HepG2 (cell line): ENCODE measurements around the gene GJD3. TPM values are rescaled to one million over a fixed set of nuclear protein-coding genes. Genes with fewer than 3 reads are reported as not detected.

Experiments used
- ATAC-seq: fragments of 200-7000 bp; cut with Tn5 transposase; 3 replicates; pipeline ENCODE4 v1.9.1; 2020; ENCODE audit warnings: mild to moderate bottlenecking, moderate library complexity
- BruUV-seq: library from RNA; stranded (reverse); fragments of 400-500 nt; replicated peaks from 2 replicates; lab custom pipeline; 2021; lab: Mats Ljungman, UMichigan
- CTCF ChIA-PET: fragments of 300-600 bp; formaldehyde crosslinking; extraction: SDS; loops from one replicate; lab custom pipeline; 2021; ENCODE audit warnings: low total read pairs, inconsistent platforms, low intra/inter-chr PET ratio; lab: Yijun Ruan, JAX
- POLR2A ChIA-PET: fragments of 350-600 bp; sonication (Branson Sonifier 250); formaldehyde crosslinking; loops from one replicate; lab custom pipeline; 2020; ENCODE audit warnings: antibody characterized with exemption, inconsistent platforms; lab: Yijun Ruan, JAX
- DNase-seq: peaks from one replicate; pipeline ENCODE4 v3.0.0-alpha.2; 2015; ENCODE audit warnings: low spot score
- FAIRE-seq: peaks from 3 replicates; lab custom pipeline; 2011; peaks lifted over from hg19 to GRCh38; lab: Jason Lieb, UNC
- H2AFZ ChIP-seq: one replicate; pipeline ENCODE4 v1.6.1; 2011; ENCODE audit warnings: low read length, inconsistent platforms
- H3K27ac ChIP-seq: fragments of 300-600 bp; 3 replicates; pipeline ENCODE4 v1.8.0; 2011; ENCODE audit warnings: mixed run types, mild to moderate bottlenecking, mixed read lengths, low read length, inconsistent platforms; ENCODE audit not compliant: insufficient read depth; ENCODE audit errors: extremely low read length
- H3K27me3 ChIP-seq, 2 experiments: fragments of 200-600 bp in 1 of 2; 2 replicates in 1 of 2; 3 replicates in 1 of 2; pipeline versions ENCODE4 v1.6.0 to v1.8.0; 2011; ENCODE audit warnings: low read length in 2 of 2, mild to moderate bottlenecking in 2 of 2, moderate library complexity in 2 of 2, inconsistent platforms in 1 of 2; ENCODE audit not compliant: insufficient read depth in 2 of 2, control insufficient read depth in 1 of 2
- H3K36me3 ChIP-seq, 2 experiments: fragments of 200-600 bp in 1 of 2; replicated peaks in 1 of 2; 2 replicates in 1 of 2; 3 replicates in 1 of 2; pipeline versions ENCODE4 v1.5.1 to v1.8.0; 2011; ENCODE audit warnings: low read length in 2 of 2, inconsistent platforms in 1 of 2; ENCODE audit not compliant: insufficient read depth in 2 of 2, control insufficient read depth in 1 of 2
- H3K4me1 ChIP-seq: 2 replicates; pipeline ENCODE4 v1.5.1; 2012; ENCODE audit warnings: low read length, inconsistent platforms; ENCODE audit not compliant: insufficient read depth
- H3K4me2 ChIP-seq: 2 replicates; pipeline ENCODE4 v1.6.0; 2011; ENCODE audit warnings: low read depth, low read length, inconsistent platforms
- H3K4me3 ChIP-seq, 3 experiments: fragments of 200-600 bp in 1 of 3; sonication (generic), shearing (Covaris generic) in 1 of 3; replicated peaks in 1 of 3; 2 replicates each; pipeline ENCODE4 v1.5.1; 2011 to 2016; ENCODE audit warnings: low read length in 3 of 3, inconsistent platforms in 2 of 3, low read depth in 2 of 3, mild to moderate bottlenecking in 2 of 3, control low read depth in 1 of 3, mixed read lengths in 1 of 3; ENCODE audit not compliant: insufficient read depth in 1 of 3
- H3K79me2 ChIP-seq: one replicate; pipeline ENCODE4 v1.6.1; 2011; ENCODE audit warnings: low read length, inconsistent platforms; ENCODE audit not compliant: insufficient read depth
- H3K9ac ChIP-seq: 2 replicates; pipeline ENCODE4 v1.6.0; 2011; ENCODE audit warnings: mild to moderate bottlenecking, low read depth, low read length, inconsistent platforms; ENCODE audit not compliant: insufficient read depth
- H3K9me3 ChIP-seq: 2 replicates; pipeline ENCODE4 v1.5.1; 2012; ENCODE audit warnings: mild to moderate bottlenecking, low read length
- H4K20me1 ChIP-seq: 2 replicates; pipeline ENCODE4 v1.6.0; 2011; ENCODE audit warnings: inconsistent platforms, mild to moderate bottlenecking, low read length, moderate library complexity; ENCODE audit not compliant: insufficient read depth
- CENPBD1 ChIP-seq: sonication (generic); formaldehyde crosslinking; IDR thresholded peaks from 2 replicates; pipeline ENCODE4 v1.8.0; 2022; ENCODE audit warnings: missing genetic modification reagents, low read depth, mild to moderate bottlenecking, borderline replicate concordance
- CENPT ChIP-seq: sonication (generic); formaldehyde crosslinking; IDR thresholded peaks from 2 replicates; pipeline ENCODE4 v1.8.0; 2022; ENCODE audit warnings: low read depth, mild to moderate bottlenecking, moderate library complexity, missing genetic modification reagents
- FOXM1 ChIP-seq: sonication (generic); formaldehyde crosslinking; IDR thresholded peaks from 2 replicates; pipeline ENCODE4 v1.5.0; 2020; ENCODE audit warnings: missing genetic modification reagents
- GTF3A ChIP-seq: sonication (generic); formaldehyde crosslinking; conservative IDR thresholded peaks from 2 replicates; pipeline ENCODE4 v1.4.0; 2020; ENCODE audit warnings: mild to moderate bottlenecking, missing genetic modification reagents
- HES4 ChIP-seq: sonication (generic); formaldehyde crosslinking; IDR thresholded peaks from 2 replicates; pipeline ENCODE4 v1.9.0; 2021; ENCODE audit warnings: mild to moderate bottlenecking, missing genetic modification reagents, borderline replicate concordance
- IRF2 ChIP-seq: IDR thresholded peaks from 2 replicates; pipeline ENCODE4 v1.6.1; 2018; ENCODE audit warnings: missing genetic modification reagents, missing compliant biosample characterization
- IRF9 ChIP-seq: sonication (generic); formaldehyde crosslinking; IDR thresholded peaks from 2 replicates; pipeline ENCODE4 v1.8.0; 2022; ENCODE audit warnings: missing genetic modification reagents, mild to moderate bottlenecking, borderline replicate concordance
- JUND ChIP-seq: sonication (generic); formaldehyde crosslinking; IDR thresholded peaks from 2 replicates; pipeline ENCODE4 v1.8.0; 2022; ENCODE audit warnings: mild to moderate bottlenecking, missing genetic modification reagents
- KLF13 ChIP-seq: sonication (generic); formaldehyde crosslinking; IDR thresholded peaks from 2 replicates; pipeline ENCODE4 v1.4.0; 2020; ENCODE audit warnings: mild to moderate bottlenecking, missing genetic modification reagents
- KLF15 ChIP-seq: sonication (generic); formaldehyde crosslinking; IDR thresholded peaks from 2 replicates; pipeline ENCODE4 v1.8.1; 2023; ENCODE audit warnings: borderline replicate concordance, mild to moderate bottlenecking, inconsistent platforms, missing genetic modification reagents, mixed read lengths
- SIX4 ChIP-seq: sonication (generic); formaldehyde crosslinking; IDR thresholded peaks from 2 replicates; pipeline ENCODE4 v1.4.0; 2020; ENCODE audit warnings: missing genetic modification reagents
- TCF12 ChIP-seq, 2 experiments: fragments of 450-650 bp in 1 of 2; sonication (generic) in 1 of 2; formaldehyde crosslinking in 1 of 2; IDR thresholded peaks; 2 replicates each; pipeline versions ENCODE4 v1.6.1 to v1.8.0; 2017 to 2022; ENCODE audit warnings: antibody characterized with exemption in 1 of 2, mild to moderate bottlenecking in 1 of 2, missing genetic modification reagents in 1 of 2, moderate library complexity in 1 of 2
- ZNF18 ChIP-seq: sonication (generic); formaldehyde crosslinking; IDR thresholded peaks from 2 replicates; pipeline ENCODE4 v1.8.0; 2022; ENCODE audit warnings: mild to moderate bottlenecking, missing genetic modification reagents; ENCODE audit not compliant: insufficient replicate concordance
- ZNF251 ChIP-seq: sonication (generic); formaldehyde crosslinking; IDR thresholded peaks from 2 replicates; pipeline ENCODE4 v1.9.0; 2021; ENCODE audit warnings: mild to moderate bottlenecking, missing genetic modification reagents
- ZNF576 ChIP-seq: sonication (generic); formaldehyde crosslinking; IDR thresholded peaks from 2 replicates; pipeline ENCODE4 v1.4.0; 2020; ENCODE audit warnings: mild to moderate bottlenecking, missing genetic modification reagents
- ZNF773 ChIP-seq: sonication (generic); formaldehyde crosslinking; IDR thresholded peaks from 2 replicates; pipeline ENCODE4 v1.4.0; 2020; ENCODE audit warnings: missing genetic modification reagents, borderline replicate concordance
- WGBS: methylation state at CpG from one replicate; pipeline ENCODE4 v1.1.6; 2017; ENCODE audit warnings: low lambda C conversion rate; 5-methylcytosine and 5-hydroxymethylcytosine counted together
- in situ Hi-C: cut with HindIII; loops from 2 replicates; pipeline ENCODE4 v1.10.0; 2017; ENCODE audit warnings: low pct_unique_long_range_greater_than_20kb; ENCODE audit not compliant: extremely low pct_ligation_motif_present
- intact Hi-C: fragments of 100-400 bp; cut with micrococcal nuclease; formaldehyde crosslinking; loops from one replicate; pipeline ENCODE4 v1.10.0; 2022; ENCODE audit not compliant: unreplicated experiment
- polyA plus RNA-seq, 8 experiments: library from polyadenylated mRNA; depleted of rRNA in 3 of 8; stranded (reverse) in 7 of 8; unstranded in 1 of 8; fragments of >200 nt; fragmentation: Illumina TruSeq in 4 of 8; extraction: Trizol in 4 of 8; gene quantifications; 2 replicates each; pipeline versions ENCODE4 v1.2.1 to v1.2.3, GENCODE V29; 2011 to 2016; ENCODE audit warnings: low read depth in 4 of 8, missing spikeins in 1 of 8, mixed read lengths in 1 of 8; ENCODE audit not compliant: insufficient read depth in 1 of 8
- total RNA-seq, 5 experiments: library from RNA; depleted of rRNA; stranded (reverse); fragments of >200 nt; fragmentation: Illumina TruSeq; extraction: Trizol; gene quantifications; 2 replicates each; pipeline ENCODE4 v1.2.3, GENCODE V29; 2016; ENCODE audit warnings: low read depth in 1 of 5

Gene GJD3
- total and polyA plus RNA-seq, 2 of the 13 experiments (the other 11 are each of a cell fraction or from before 2014, with no cell fraction given), result not detected

- TF ChIP-seq JUND (CRISPR knock-in tag) (peak; percentile 59; the same call in 1 of the 2 replicates), IRF9 (CRISPR knock-in tag) (no peak)
These were observed 50.0 kb downstream of the GJD3 start (continued) for GRCh38 chr17:40314584-40314956.

- ATAC-seq (no peak), FAIRE-seq (no peak), DNase-seq (no peak)
- Histone ChIP-seq H3K27ac (no peak overlapping the region), H3K4me3 (no peak overlapping the region), H3K79me2 (peaks cover 8% of the 10 kb centered on the region), H3K9me3 (no peaks in the 10 kb centered on the region), H3K9ac (no peak overlapping the region), H4K20me1 (no peaks in the 10 kb centered on the region), H3K27me3 (no peaks in the 10 kb centered on the region; a peak in 1 of 5 replicates), H3K4me2 (no peak overlapping the region), H2AFZ (no peak overlapping the region), H3K4me1 (peaks cover 84% of the 10 kb centered on the region), H3K36me3 (no peaks in the 10 kb centered on the region)
- intact Hi-C loops, result no loop called here
- WGBS, result 62% methylated on average over 7 of the region's 7 CpGs
- CTCF ChIA-PET, result interaction anchor here (0.6 kb wide), 1 partner anchor 39 kb away, joined by 3 read pairs; no protein-coding TSS in a partner anchor
- BruUV-seq, result no TSS peak
- in situ Hi-C loops, result no loop called here
- POLR2A ChIA-PET, result interaction anchor here (1.3 to 3.5 kb wide), 2 partner anchors 32 to 39 kb away, joined by 3 to 13 read pairs; no protein-coding TSS in a partner anchor
- TF ChIP-seq ZNF576 (CRISPR knock-in tag) (no peak), KLF15 (CRISPR knock-in tag) (no peak), GTF3A (no peak), TCF12 (IDR thresholded peaks at IDR 0.05) (no peak), TCF12 (CRISPR knock-in tag; IDR thresholded peaks at IDR 0.05) (no peak), ZNF773 (CRISPR knock-in tag) (no peak), ZNF251 (CRISPR knock-in tag) (no peak), ZNF18 (CRISPR knock-in tag) (no peak), KLF13 (no peak), CENPBD1 (CRISPR knock-in tag) (no peak), FOXM1 (CRISPR knock-in tag) (no peak), HES4 (CRISPR knock-in tag) (no peak), SIX4 (no peak), IRF2 (no peak), CENPT (CRISPR knock-in tag) (no peak)
These were observed 50.6 kb downstream of the GJD3 start for GRCh38 chr17:40313668-40314583.
